ENCODE measurements around the gene MYL10.

DNA sequence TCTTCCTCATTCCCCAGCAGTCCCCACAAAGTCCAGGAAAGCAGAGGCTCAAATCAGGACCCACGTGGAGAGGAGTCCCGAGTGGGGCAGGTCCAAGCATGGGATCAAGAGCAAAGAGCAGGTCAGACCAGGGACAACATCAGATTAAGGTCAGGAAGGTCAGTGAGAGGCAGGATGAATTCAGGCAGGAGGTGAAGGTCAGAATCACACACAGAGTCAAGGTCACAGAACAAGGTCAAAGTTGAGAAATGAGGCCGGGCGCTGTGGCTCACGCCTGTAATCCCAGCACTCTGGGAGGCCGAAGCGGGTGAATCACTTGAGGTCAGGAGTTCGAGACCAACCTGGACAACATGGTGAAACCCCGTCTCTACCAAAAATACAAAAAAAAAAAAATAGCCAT lies 2.3 kb downstream of the MYL10 start:
- TF ChIP-seq, protein P1, sequence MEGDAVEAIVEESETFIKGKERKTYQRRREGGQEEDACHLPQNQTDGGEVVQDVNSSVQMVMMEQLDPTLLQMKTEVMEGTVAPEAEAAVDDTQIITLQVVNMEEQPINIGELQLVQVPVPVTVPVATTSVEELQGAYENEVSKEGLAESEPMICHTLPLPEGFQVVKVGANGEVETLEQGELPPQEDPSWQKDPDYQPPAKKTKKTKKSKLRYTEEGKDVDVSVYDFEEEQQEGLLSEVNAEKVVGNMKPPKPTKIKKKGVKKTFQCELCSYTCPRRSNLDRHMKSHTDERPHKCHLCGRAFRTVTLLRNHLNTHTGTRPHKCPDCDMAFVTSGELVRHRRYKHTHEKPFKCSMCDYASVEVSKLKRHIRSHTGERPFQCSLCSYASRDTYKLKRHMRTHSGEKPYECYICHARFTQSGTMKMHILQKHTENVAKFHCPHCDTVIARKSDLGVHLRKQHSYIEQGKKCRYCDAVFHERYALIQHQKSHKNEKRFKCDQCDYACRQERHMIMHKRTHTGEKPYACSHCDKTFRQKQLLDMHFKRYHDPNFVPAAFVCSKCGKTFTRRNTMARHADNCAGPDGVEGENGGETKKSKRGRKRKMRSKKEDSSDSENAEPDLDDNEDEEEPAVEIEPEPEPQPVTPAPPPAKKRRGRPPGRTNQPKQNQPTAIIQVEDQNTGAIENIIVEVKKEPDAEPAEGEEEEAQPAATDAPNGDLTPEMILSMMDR (IDR thresholded peaks at IDR 0.05), result no peak
- TF ChIP-seq POLR2A (IDR thresholded peaks at IDR 0.05), result no peak

Measured in heart left ventricle (tissue), 13 donors.